Measurements from ENCODE around the gene ODAD4.

DNA sequence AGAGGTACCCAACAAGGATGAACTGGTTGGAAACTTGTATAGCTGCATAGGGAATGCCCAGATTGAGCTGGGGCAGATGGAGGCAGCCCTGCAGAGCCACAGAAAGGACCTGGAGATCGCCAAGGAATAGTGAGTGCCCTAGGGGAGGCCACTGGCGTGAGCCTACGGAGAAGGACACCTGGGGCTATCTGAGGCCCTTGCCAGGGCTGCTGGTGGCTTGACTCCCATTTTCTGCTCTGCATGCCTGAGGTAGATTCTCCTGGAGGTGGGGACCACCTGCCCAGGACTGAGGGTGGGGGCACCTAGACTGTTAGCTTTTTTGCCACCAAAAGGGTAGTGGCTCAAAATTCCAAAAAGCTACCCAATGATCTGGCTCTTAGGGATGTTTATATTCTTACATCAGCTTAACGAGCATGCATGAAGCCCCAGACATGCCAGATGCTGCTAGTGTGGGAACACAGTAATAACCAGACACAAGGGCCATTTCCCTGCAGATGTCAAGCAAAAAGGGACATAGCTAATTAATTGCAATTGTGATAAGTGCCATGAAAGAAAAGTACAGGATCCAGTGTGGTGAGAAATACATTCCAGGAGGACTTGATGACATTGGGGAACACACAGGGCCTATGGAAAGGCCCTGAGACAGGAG lies 8.8 kb downstream of the ODAD4 start:
- TF ChIP-seq, protein P1, sequence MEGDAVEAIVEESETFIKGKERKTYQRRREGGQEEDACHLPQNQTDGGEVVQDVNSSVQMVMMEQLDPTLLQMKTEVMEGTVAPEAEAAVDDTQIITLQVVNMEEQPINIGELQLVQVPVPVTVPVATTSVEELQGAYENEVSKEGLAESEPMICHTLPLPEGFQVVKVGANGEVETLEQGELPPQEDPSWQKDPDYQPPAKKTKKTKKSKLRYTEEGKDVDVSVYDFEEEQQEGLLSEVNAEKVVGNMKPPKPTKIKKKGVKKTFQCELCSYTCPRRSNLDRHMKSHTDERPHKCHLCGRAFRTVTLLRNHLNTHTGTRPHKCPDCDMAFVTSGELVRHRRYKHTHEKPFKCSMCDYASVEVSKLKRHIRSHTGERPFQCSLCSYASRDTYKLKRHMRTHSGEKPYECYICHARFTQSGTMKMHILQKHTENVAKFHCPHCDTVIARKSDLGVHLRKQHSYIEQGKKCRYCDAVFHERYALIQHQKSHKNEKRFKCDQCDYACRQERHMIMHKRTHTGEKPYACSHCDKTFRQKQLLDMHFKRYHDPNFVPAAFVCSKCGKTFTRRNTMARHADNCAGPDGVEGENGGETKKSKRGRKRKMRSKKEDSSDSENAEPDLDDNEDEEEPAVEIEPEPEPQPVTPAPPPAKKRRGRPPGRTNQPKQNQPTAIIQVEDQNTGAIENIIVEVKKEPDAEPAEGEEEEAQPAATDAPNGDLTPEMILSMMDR (IDR thresholded peaks at IDR 0.05): no peak
- TF ChIP-seq POLR2AphosphoS5 (IDR thresholded peaks at IDR 0.05) (no peak), POLR2A (IDR thresholded peaks at IDR 0.05) (no peak)
